Ovary (tissue), 9 donors: Measurements from ENCODE around the gene CST9L. TPM values are rescaled to one million over a fixed set of nuclear protein-coding genes. Genes with fewer than 3 reads are reported as not detected.

Source experiments
- DNase-seq, 5 donors: peaks; one replicate each; pipeline ENCODE4 v3.0.0-alpha.2; 2019 to 2020
- H3K27ac ChIP-seq, 2 donors: fragments of 200-600 bp; one replicate each; pipeline versions ENCODE4 v1.5.1 to v1.8.0; 2019 to 2022
- H3K27me3 ChIP-seq: fragments of 200-600 bp; one replicate; pipeline ENCODE4 v1.8.0; 2022
- H3K36me3 ChIP-seq: fragments of 200-600 bp; sonication (generic); one replicate; pipeline ENCODE4 v1.5.1; 2019
- H3K4me1 ChIP-seq: one replicate; pipeline ENCODE4 v1.8.1; 2013; ENCODE audit warnings: mild to moderate bottlenecking, moderate library complexity; ENCODE audit not compliant: insufficient read depth
- H3K4me3 ChIP-seq: fragments of 200-600 bp; sonication (generic); one replicate; pipeline ENCODE4 v1.5.1; 2017
- H3K9me3 ChIP-seq, 2 donors: fragments of 200-600 bp in 1 of 2; sonication (generic) in 1 of 2; one replicate each; pipeline versions ENCODE4 v1.5.1 to v1.8.1; 2013 to 2019; ENCODE audit warnings: mild to moderate bottlenecking in 1 of 2, moderate library complexity in 1 of 2
- CTCF ChIP-seq, 3 donors: fragments of 450-650 bp in 2 of 3; fragments of 200-600 bp in 1 of 3; IDR thresholded peaks; one replicate each; pipeline versions ENCODE4 v1.5.1 to v1.8.0; 2016 to 2022; ENCODE audit warnings: antibody characterized with exemption in 3 of 3, mild to moderate bottlenecking in 1 of 3
- EP300 ChIP-seq: sonication (generic); formaldehyde crosslinking; IDR thresholded peaks from one replicate; pipeline ENCODE4 v1.6.1; 2017; ENCODE audit warnings: antibody characterized with exemption
- POLR2A ChIP-seq: fragments of 450-650 bp; IDR thresholded peaks from one replicate; pipeline ENCODE4 v1.6.1; 2017; ENCODE audit warnings: antibody characterized with exemption, mild to moderate bottlenecking, moderate library complexity
- WGBS, 3 donors: extraction: QIAGEN DNeasy Blood & Tissue Kit in 1 of 3; methylation state at CpG; one replicate each; pipeline versions ENCODE4 v1.1.5 to v1.1.7; 2013 to 2017; 5-methylcytosine and 5-hydroxymethylcytosine counted together
- intact Hi-C, 4 donors: fragments of 100-400 bp; cut with DNase I; formaldehyde crosslinking; loops; one replicate each; pipeline versions ENCODE4 v1.11.0 to v1.15.1; 2022 to 2023
- polyA plus RNA-seq, 2 donors: library from polyadenylated mRNA; stranded (reverse); fragments of 200-250 nt in 1 of 2; fragments of 350-450 nt in 1 of 2; fragmentation: Illumina TruSeq in 1 of 2; extraction: RNeasy Lipid Tissue Mini Kit (QIAGEN cat#74804) in 1 of 2; gene quantifications; one replicate each; pipeline ENCODE4 v1.2.3, GENCODE V29; 2013 to 2014
- total RNA-seq, 7 donors: library from RNA; depleted of rRNA in 2 of 7; stranded (reverse); fragments of >200 nt in 2 of 7; fragmentation: NEBNext Ultra II Directional in 3 of 7; extraction: Animal tissue kit (Norgen Biotek cat#: 25700) in 3 of 7; gene quantifications; one replicate each; pipeline versions ENCODE4 v1.1.0 to v1.2.4, GENCODE V29; 2016 to 2023
- donor health status: DM: no; HTN: no; CAD: no; lungs with moderate emphysema.
- donor health status: DM: no; HTN: no; CAD: no.
- donor health status: Bipolar disorder and iron deficiency.
- donor health status: DM: yes; HTN: yes; CAD: no.
- donor health status: DM: no; HTN: no; CAD: no.
- donor health status: DM: yes; HTN: yes; CAD: no.

Gene CST9L
- total and polyA plus RNA-seq, 9 donors, result not detected

DNA sequence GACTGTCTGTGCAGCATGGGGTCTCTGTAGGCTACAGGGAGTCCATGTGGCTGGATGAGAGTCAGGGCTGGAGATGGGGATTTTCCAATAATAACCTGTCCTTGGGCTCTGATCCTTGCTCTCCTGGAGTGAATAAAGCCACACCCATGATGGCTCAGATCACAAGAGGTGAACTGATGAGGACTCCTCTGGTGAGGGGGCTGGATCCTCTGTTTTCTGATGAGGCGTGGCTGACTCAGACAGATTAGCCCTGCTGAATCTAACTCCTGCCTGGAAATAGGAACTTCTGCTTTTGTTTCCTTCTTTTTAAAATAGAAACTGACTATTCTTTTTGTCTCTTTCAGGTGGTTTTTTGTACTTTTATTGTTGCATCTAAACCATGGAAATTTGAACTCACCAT is 27.0 kb downstream of the CST9L start:
- intact Hi-C loops, result no loop called here
- H3K9me3 ChIP-seq, result no peaks in the 10 kb centered on the region
- no peak overlapping the region for H3K4me3 ChIP-seq
- no peaks in the 10 kb centered on the region for H3K4me1 ChIP-seq
- no peaks in the 10 kb centered on the region for H3K27me3 ChIP-seq
- 53 to 73% (median 63%) methylated on average over 1 of the region's 1 CpG for WGBS, 3 donors
- H3K36me3 ChIP-seq, result no peaks in the 10 kb centered on the region
- TF ChIP-seq EP300 (no peak), CTCF (IDR thresholded peaks at IDR 0.05) (no peak), POLR2A (no peak)
- H3K27ac ChIP-seq, result no peak overlapping the region
- DNase-seq, result no peak

- intact Hi-C loops, result no loop called here
- no peak for DNase-seq
Measured at GRCh38 chr20:23540624-23541023, 27.7 kb downstream of the CST9L start.

GRCh38 chr20:23537030-23537429 is 31.3 kb downstream of the CST9L start:
- WGBS, 3 donors, result 60 to 71% (median 70%) methylated on average over 3 of the region's 3 CpGs
- no peak for TF ChIP-seq EP300
- no peak for TF ChIP-seq CTCF (IDR thresholded peaks at IDR 0.05)
- no peak for TF ChIP-seq POLR2A
- Histone ChIP-seq H3K4me3 (no peak overlapping the region), H3K27ac (no peak overlapping the region), H3K36me3 (no peaks in the 10 kb centered on the region), H3K9me3 (no peaks in the 10 kb centered on the region), H3K27me3 (no peaks in the 10 kb centered on the region), H3K4me1 (no peaks in the 10 kb centered on the region)
- no peak for DNase-seq
- intact Hi-C loops, result no loop called here

More at GRCh38 chr20:23540624-23541023, 27.7 kb downstream of the CST9L start:
- Histone ChIP-seq H3K27me3 (no peaks in the 10 kb centered on the region), H3K4me1 (no peaks in the 10 kb centered on the region), H3K36me3 (no peaks in the 10 kb centered on the region), H3K9me3 (no peaks in the 10 kb centered on the region), H3K27ac (no peak overlapping the region), H3K4me3 (no peak overlapping the region)
- TF ChIP-seq POLR2A, result no peak
- TF ChIP-seq CTCF (IDR thresholded peaks at IDR 0.05), result no peak
- no peak for TF ChIP-seq EP300
- WGBS, 3 donors, result 73 to 77% (median 77%) methylated on average over 4 of the region's 4 CpGs

DNA sequence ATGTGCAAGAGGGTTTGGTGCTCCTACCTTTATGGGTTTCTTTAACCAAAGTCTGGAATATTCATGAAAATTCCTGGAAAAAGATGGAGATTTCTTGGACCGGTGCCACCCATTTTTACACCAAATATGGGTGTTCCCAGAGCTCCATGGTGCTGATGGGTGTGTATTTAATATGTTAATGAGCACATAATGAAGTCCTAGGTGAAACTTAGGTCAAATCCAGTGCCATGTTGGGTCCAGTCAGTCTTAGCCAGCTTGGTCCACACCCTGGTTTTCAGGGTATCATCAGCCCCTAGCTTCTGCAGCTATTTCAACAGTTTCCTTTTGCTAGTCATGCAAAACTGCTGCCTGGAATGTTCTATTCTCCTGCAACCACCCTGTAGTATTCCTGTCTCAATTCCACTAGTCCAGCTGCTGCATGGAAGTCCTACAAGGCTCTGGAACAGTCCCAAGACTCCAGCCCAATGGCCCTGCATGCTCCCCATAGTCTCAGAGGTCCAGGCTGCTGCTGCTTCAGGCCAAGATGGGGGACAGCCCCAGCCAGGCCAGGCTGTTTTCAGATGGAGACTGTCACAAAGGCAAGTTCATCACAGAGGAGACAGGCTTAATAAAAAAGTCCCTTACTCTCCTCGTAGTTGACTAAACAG is 31.8 kb downstream of the CST9L start:
- Histone ChIP-seq H3K4me1 (no peaks in the 10 kb centered on the region), H3K9me3 (no peaks in the 10 kb centered on the region), H3K4me3 (no peak overlapping the region), H3K27me3 (no peaks in the 10 kb centered on the region), H3K36me3 (no peaks in the 10 kb centered on the region), H3K27ac (no peak overlapping the region)
- 47 to 63% (median 58%) methylated on average over 2 of the region's 2 CpGs for WGBS, 3 donors
- DNase-seq, result no peak
- TF ChIP-seq CTCF (IDR thresholded peaks at IDR 0.05) (no peak), EP300 (no peak), POLR2A (no peak)
- intact Hi-C loops, result no loop called here
